Mesodermal cell (in vitro differentiated cells): Measurements from ENCODE around the gene CLDN12.

Experiments
- H3K27ac ChIP-seq: 2 replicates; pipeline ENCODE4 v1.7.0; 2013; ENCODE audit warnings: mild to moderate bottlenecking, low read depth, low read length, moderate library complexity; ENCODE audit not compliant: severe bottlenecking
- H3K36me3 ChIP-seq: 2 replicates; pipeline ENCODE4 v1.7.1; 2013; ENCODE audit warnings: mild to moderate bottlenecking, low read length, moderate library complexity; ENCODE audit not compliant: control insufficient read depth, insufficient read depth
- H3K4me1 ChIP-seq: one replicate; pipeline ENCODE4 v1.7.1; 2013; ENCODE audit warnings: mild to moderate bottlenecking, low read length; ENCODE audit not compliant: insufficient read depth, control insufficient read depth, poor library complexity, severe bottlenecking
- H3K4me3 ChIP-seq: 2 replicates; pipeline ENCODE4 v1.7.0; 2013; ENCODE audit warnings: low read length, control low read depth, mild to moderate bottlenecking; ENCODE audit not compliant: insufficient read depth, poor library complexity, severe bottlenecking; ENCODE audit errors: extremely low read depth
- H3K9me3 ChIP-seq: 2 replicates; pipeline ENCODE4 v1.7.1; 2013; ENCODE audit warnings: mild to moderate bottlenecking, low read length, moderate library complexity; ENCODE audit not compliant: control insufficient read depth
- WGBS, 2 experiments: methylation state at CpG; one replicate each; pipeline ENCODE4 v1.1.5; 2013; ENCODE audit warnings: missing lambda C conversion rate in 2 of 2; ENCODE audit not compliant: insufficient coverage in 2 of 2; 5-methylcytosine and 5-hydroxymethylcytosine counted together

The CLDN12 gene

GRCh38 chr7:90407484-90407821 lies 4.2 kb downstream of the CLDN12 start:
- no CpG with 5 or more reads among the region's 1 CpG for WGBS, 2 experiments

GRCh38 chr7:90408142-90408541 lies 4.9 kb downstream of the CLDN12 start:
- H3K27ac ChIP-seq = no peak overlapping the region
- H3K9me3 ChIP-seq = no peaks in the 10 kb centered on the region
- no peak overlapping the region for H3K4me3 ChIP-seq
- peaks cover 67% of the 10 kb centered on the region for H3K36me3 ChIP-seq
- H3K4me1 ChIP-seq = peaks cover 3% of the 10 kb centered on the region
- no CpG with 5 or more reads among the region's 1 CpG for WGBS, 2 experiments

More at GRCh38 chr7:90407484-90407821, 4.2 kb downstream of the CLDN12 start:
- peaks cover 3% of the 10 kb centered on the region for H3K4me1 ChIP-seq
- no peak overlapping the region for H3K4me3 ChIP-seq
- peaks cover 60% of the 10 kb centered on the region for H3K36me3 ChIP-seq
- no peak overlapping the region for H3K27ac ChIP-seq
- H3K9me3 ChIP-seq = no peaks in the 10 kb centered on the region

GRCh38 chr7:90409667-90410066 lies 6.4 kb downstream of the CLDN12 start:
- Histone ChIP-seq H3K36me3 (peaks cover 77% of the 10 kb centered on the region), H3K9me3 (no peaks in the 10 kb centered on the region), H3K4me1 (no peaks in the 10 kb centered on the region), H3K27ac (no peak overlapping the region), H3K4me3 (no peak overlapping the region)
- 90 to 100% methylated on average over 1 to 2 of the region's 3 CpGs for WGBS, 2 experiments

- Histone ChIP-seq H3K4me3 (no peak overlapping the region), H3K9me3 (no peaks in the 10 kb centered on the region), H3K27ac (no peak overlapping the region), H3K4me1 (no peaks in the 10 kb centered on the region), H3K36me3 (peaks cover 67% of the 10 kb centered on the region)
- 100% methylated on average over 1 of the region's 2 CpGs; no CpG with 5 or more reads in 1 of the 2 experiments for WGBS, 2 experiments
Observed at GRCh38 chr7:90411510-90411909, 8.2 kb downstream of the CLDN12 start.

GRCh38 chr7:90412458-90413184 lies 9.4 kb downstream of the CLDN12 start:
- no peaks in the 10 kb centered on the region for H3K4me1 ChIP-seq
- peaks cover 56% of the 10 kb centered on the region for H3K36me3 ChIP-seq
- H3K4me3 ChIP-seq = no peak overlapping the region
- 91 to 97% methylated on average over 11 of the region's 11 CpGs for WGBS, 2 experiments
- H3K27ac ChIP-seq = no peak overlapping the region
- no peaks in the 10 kb centered on the region for H3K9me3 ChIP-seq

GRCh38 chr7:90413185-90413528 lies 9.9 kb downstream of the CLDN12 start:
- Histone ChIP-seq H3K36me3 (peaks cover 51% of the 10 kb centered on the region), H3K4me1 (no peaks in the 10 kb centered on the region), H3K9me3 (no peaks in the 10 kb centered on the region), H3K27ac (no peak overlapping the region), H3K4me3 (no peak overlapping the region)
- no CpG with 5 or more reads among the region's 2 CpGs for WGBS, 2 experiments

- 83 to 91% methylated on average over 4 of the region's 6 CpGs for WGBS, 2 experiments
- no peaks in the 10 kb centered on the region for H3K4me1 ChIP-seq
- no peaks in the 10 kb centered on the region for H3K9me3 ChIP-seq
- no peaks in the 10 kb centered on the region for H3K36me3 ChIP-seq
- H3K4me3 ChIP-seq = no peak overlapping the region
- H3K27ac ChIP-seq = no peak overlapping the region
Observed at GRCh38 chr7:90421651-90422050, 18.4 kb downstream of the CLDN12 start.

- Histone ChIP-seq H3K27ac (no peak overlapping the region), H3K4me3 (no peak overlapping the region), H3K9me3 (no peaks in the 10 kb centered on the region), H3K36me3 (no peaks in the 10 kb centered on the region), H3K4me1 (no peaks in the 10 kb centered on the region)
- WGBS, 2 experiments = 92 to 100% methylated on average over 1 to 2 of the region's 3 CpGs
Observed at GRCh38 chr7:90424720-90425119, 21.5 kb downstream of the CLDN12 start.

GRCh38 chr7:90425376-90425775 lies 22.1 kb downstream of the CLDN12 start:
- Histone ChIP-seq H3K36me3 (no peaks in the 10 kb centered on the region), H3K9me3 (no peaks in the 10 kb centered on the region), H3K27ac (no peak overlapping the region), H3K4me1 (no peaks in the 10 kb centered on the region), H3K4me3 (no peak overlapping the region)
- 100% methylated on average over 1 of the region's 2 CpGs; no CpG with 5 or more reads in 1 of the 2 experiments for WGBS, 2 experiments

GRCh38 chr7:90430614-90431460 lies 27.6 kb downstream of the CLDN12 start:
- Histone ChIP-seq H3K4me3 (no peak overlapping the region), H3K27ac (no peak overlapping the region), H3K36me3 (no peaks in the 10 kb centered on the region), H3K9me3 (peaks cover 21% of the 10 kb centered on the region), H3K4me1 (no peaks in the 10 kb centered on the region)
- 70 to 89% methylated on average over 1 to 3 of the region's 6 CpGs for whole genome bisulfite sequencing, 2 experiments

GRCh38 chr7:90432752-90433151 lies 29.5 kb downstream of the CLDN12 start:
- Histone ChIP-seq H3K27ac (no peak overlapping the region), H3K9me3 (peaks cover 21% of the 10 kb centered on the region), H3K4me3 (no peak overlapping the region), H3K4me1 (no peaks in the 10 kb centered on the region), H3K36me3 (no peaks in the 10 kb centered on the region)
- 0 to 96% methylated on average over 1 to 4 of the region's 10 CpGs for WGBS, 2 experiments
